HCT116 (cell line): ENCODE data around the gene PEX11G. TPM values are rescaled to one million over a fixed set of nuclear protein-coding genes. Genes with fewer than 3 reads are reported as not detected.

Source experiments
- ATAC-seq: fragments of 200-7000 bp; cut with Tn5 transposase; 2 replicates; pipeline ENCODE4 v1.9.1; 2020; ENCODE audit warnings: mild to moderate bottlenecking, moderate library complexity
- BruUV-seq: library from RNA; stranded (reverse); fragments of 400-500 nt; replicated peaks from 2 replicates; lab custom pipeline; 2021; lab: Mats Ljungman, UMichigan
- CTCF ChIA-PET: fragments of 300-600 bp; sonication (Branson Sonifier 250); formaldehyde crosslinking; loops from one replicate; lab custom pipeline; 2021; ENCODE audit warnings: antibody characterized with exemption; lab: Charles Lee
- POLR2A ChIA-PET: fragments of 300-600, 350-600 bp; sonication (Branson Sonifier 250); formaldehyde crosslinking; loops from one replicate; lab custom pipeline; 2021; ENCODE audit warnings: antibody characterized with exemption; lab: Charles Lee
- RAD21 ChIA-PET, 2 experiments: fragments of 300-600 bp; sonication (Branson Sonifier 250); formaldehyde crosslinking; loops; one replicate each; lab custom pipeline; 2023; ENCODE audit warnings: low total read pairs in 2 of 2; ENCODE audit not compliant: uncharacterized antibody in 2 of 2, unreplicated experiment in 2 of 2, low non-redundant PET in 1 of 2; lab: Charles Lee
- DNase-seq: peaks from one replicate; pipeline ENCODE4 v3.0.0-alpha.2; 2010; ENCODE audit warnings: low read depth, low spot score
- H2AFZ ChIP-seq: fragments of 200-600 bp; shearing (Covaris generic), sonication (generic); 2 replicates; pipeline ENCODE4 v1.6.1; 2017; ENCODE audit warnings: low read depth, mixed run types, mixed read lengths, antibody characterized with exemption, low read length; ENCODE audit not compliant: poor library complexity, severe bottlenecking
- H3K27ac ChIP-seq: 2 replicates; pipeline ENCODE4 v1.5.1; 2012; ENCODE audit warnings: low read depth, low read length
- H3K27me3 ChIP-seq: fragments of 200-600 bp; sonication (generic); 2 replicates; pipeline ENCODE4 v1.6.1; 2016; ENCODE audit warnings: mixed run types, low read length, mixed read lengths; ENCODE audit not compliant: insufficient read depth
- H3K36me3 ChIP-seq, 2 experiments: fragments of 200-500 bp in 1 of 2; fragments of 200-600 bp in 1 of 2; sonication (Bioruptor generic) in 1 of 2; sonication (generic) in 1 of 2; 2 replicates each; pipeline versions ENCODE4 v1.5.1 to v1.6.1; 2014 to 2016; ENCODE audit warnings: low read length in 2 of 2, inconsistent platforms in 1 of 2, mixed read lengths in 1 of 2, mixed run types in 1 of 2; ENCODE audit not compliant: insufficient read depth in 2 of 2, control insufficient read depth in 1 of 2
- H3K4me1 ChIP-seq, 2 experiments: fragments of 200-600 bp in 1 of 2; sonication (generic) in 1 of 2; 2 replicates each; pipeline versions ENCODE4 v1.5.1 to v1.6.1; 2012 to 2017; ENCODE audit warnings: low read length in 2 of 2, inconsistent platforms in 1 of 2, mild to moderate bottlenecking in 1 of 2, mixed read lengths in 1 of 2, mixed run types in 1 of 2, moderate library complexity in 1 of 2; ENCODE audit not compliant: insufficient read depth in 2 of 2, control insufficient read depth in 1 of 2
- H3K4me2 ChIP-seq: fragments of 200-600 bp; sonication (generic); 2 replicates; pipeline ENCODE4 v1.6.1; 2017; ENCODE audit warnings: mixed run types, low read length, mixed read lengths
- H3K4me3 ChIP-seq, 2 experiments: fragments of 200-600 bp in 1 of 2; sonication (generic) in 1 of 2; replicated peaks in 1 of 2; 2 replicates each; pipeline ENCODE4 v1.5.1; 2011 to 2016; ENCODE audit warnings: low read length in 2 of 2, control low read depth in 1 of 2, low read depth in 1 of 2, mild to moderate bottlenecking in 1 of 2, mixed read lengths in 1 of 2, mixed run types in 1 of 2
- H3K79me2 ChIP-seq: fragments of 200-600 bp; sonication (generic); 2 replicates; pipeline ENCODE4 v1.6.1; 2017; ENCODE audit warnings: mild to moderate bottlenecking, mixed run types, low read length, moderate library complexity, mixed read lengths; ENCODE audit not compliant: insufficient read depth
- H3K9ac ChIP-seq: fragments of 200-600 bp; sonication (generic); 2 replicates; pipeline ENCODE4 v1.6.1; 2016; ENCODE audit warnings: low read length, mixed read lengths
- H3K9me2 ChIP-seq: fragments of 200-600 bp; sonication (generic), shearing (Covaris generic); 2 replicates; pipeline ENCODE4 v1.6.1; 2017; ENCODE audit warnings: mixed run types, mild to moderate bottlenecking, moderate library complexity; ENCODE audit not compliant: insufficient read depth
- H3K9me3 ChIP-seq, 2 experiments: fragments of 200-500 bp in 1 of 2; fragments of 200-600 bp in 1 of 2; sonication (Bioruptor generic) in 1 of 2; sonication (generic) in 1 of 2; 2 replicates each; pipeline ENCODE4 v1.6.1; 2014 to 2017; ENCODE audit warnings: low read length in 2 of 2, mixed read lengths in 2 of 2, inconsistent platforms in 1 of 2, low read depth in 1 of 2, mild to moderate bottlenecking in 1 of 2, mixed run types in 1 of 2, moderate library complexity in 1 of 2; ENCODE audit not compliant: control insufficient read depth in 1 of 2, insufficient read depth in 1 of 2
- H4K20me1 ChIP-seq: fragments of 200-600 bp; sonication (generic), shearing (Covaris generic); 2 replicates; pipeline ENCODE4 v1.6.1; 2017; ENCODE audit warnings: mixed run types, mild to moderate bottlenecking, moderate library complexity; ENCODE audit not compliant: insufficient read depth
- ATF3 ChIP-seq: IDR thresholded peaks from 2 replicates; pipeline ENCODE4 v1.6.1; 2012
- CBX3 ChIP-seq: IDR thresholded peaks from 2 replicates; pipeline ENCODE4 v1.6.1; 2012; ENCODE audit warnings: low read depth
- CEBPB ChIP-seq: IDR thresholded peaks from 2 replicates; pipeline ENCODE4 v1.6.1; 2012; ENCODE audit warnings: low read depth
- CTCF ChIP-seq, 3 experiments: fragments of 200-600 bp in 1 of 3; sonication (generic) in 1 of 3; IDR thresholded peaks in 2 of 3; conservative IDR thresholded peaks in 1 of 3; 2 replicates each; pipeline ENCODE4 v1.5.1; 2012 to 2017; ENCODE audit warnings: low read depth in 2 of 3, low read length in 2 of 3, antibody characterized with exemption in 1 of 3, borderline replicate concordance in 1 of 3, control low read depth in 1 of 3, mild to moderate bottlenecking in 1 of 3, mixed read lengths in 1 of 3, mixed run types in 1 of 3, moderate library complexity in 1 of 3; ENCODE audit not compliant: insufficient read depth in 1 of 3
- EGR1 ChIP-seq: IDR thresholded peaks from 2 replicates; pipeline ENCODE4 v1.6.1; 2012; ENCODE audit warnings: low read depth
- EZH2phosphoT487 ChIP-seq: fragments of 200-600 bp; IDR thresholded peaks from 2 replicates; pipeline ENCODE4 v1.6.1; 2018; ENCODE audit warnings: antibody characterized with exemption, borderline replicate concordance
- FOSL1 ChIP-seq: IDR thresholded peaks from 2 replicates; pipeline ENCODE4 v1.6.1; 2012; ENCODE audit warnings: low read depth
- JUND ChIP-seq: IDR thresholded peaks from 2 replicates; pipeline ENCODE4 v1.6.1; 2012
- MAX ChIP-seq: IDR thresholded peaks from 2 replicates; pipeline ENCODE4 v1.6.1; 2012
- POLR2AphosphoS5 ChIP-seq: IDR thresholded peaks from 2 replicates; pipeline ENCODE4 v1.6.1; 2011; ENCODE audit warnings: mild to moderate bottlenecking, low read depth, low read length, moderate library complexity
- REST ChIP-seq: IDR thresholded peaks from 2 replicates; pipeline ENCODE4 v1.6.1; 2012; ENCODE audit warnings: low read depth
- YY1 ChIP-seq: IDR thresholded peaks from 2 replicates; pipeline ENCODE4 v1.6.1; 2011; ENCODE audit warnings: low read length, low read depth, moderate library complexity, mild to moderate bottlenecking; ENCODE audit not compliant: insufficient replicate concordance; ENCODE audit errors: extremely low read depth
- ZBTB33 ChIP-seq: IDR thresholded peaks from 2 replicates; pipeline ENCODE4 v1.6.1; 2011; ENCODE audit warnings: mild to moderate bottlenecking, low read length, moderate library complexity; ENCODE audit not compliant: insufficient replicate concordance; ENCODE audit errors: extremely low read depth
- ZFX ChIP-seq: fragments of 450-650 bp; IDR thresholded peaks from 2 replicates; pipeline ENCODE4 v1.6.1; 2017
- ZNF274 ChIP-seq: fragments of 200-500 bp; sonication (Bioruptor generic); IDR thresholded peaks from 2 replicates; pipeline ENCODE4 v1.6.1; 2014; ENCODE audit warnings: mild to moderate bottlenecking, low read depth, low read length, inconsistent platforms
- intact Hi-C: fragments of 100-400 bp; cut with micrococcal nuclease; formaldehyde crosslinking; loops from 2 replicates; pipeline ENCODE4 v1.10.0; 2022
- total RNA-seq: library from RNA; stranded (reverse); gene quantifications from one replicate; pipeline ENCODE4 v1.2.1, GENCODE V29; 2021; ENCODE audit not compliant: unreplicated experiment

PEX11G gene
- total RNA-seq, 1 experiment from 2014 or later: 6.4 TPM

GRCh38 chr19:7478843-7479227 is 10.0 kb downstream of the PEX11G start:
- Histone ChIP-seq H3K9me2 (no peaks in the 10 kb centered on the region), H3K4me3 (no peak overlapping the region), H3K79me2 (no peaks in the 10 kb centered on the region), H3K4me1 (peaks cover 13 to 22% of the 10 kb centered on the region in 2 experiments), H3K9me3 (no peaks in the 10 kb centered on the region), H3K27me3 (no peaks in the 10 kb centered on the region), H3K9ac (no peak overlapping the region), H4K20me1 (no peaks in the 10 kb centered on the region), H3K27ac (no peak overlapping the region; the same call in 1 of the 2 replicates), H2AFZ (no peak overlapping the region), H3K36me3 (no peaks in the 10 kb centered on the region), H3K4me2 (no peak overlapping the region)
- POLR2A ChIA-PET: no interaction called here
- CTCF ChIA-PET: no interaction called here
- RAD21 ChIA-PET: no interaction called here
- intact Hi-C loops: no loop called here
- ATAC-seq (no peak), DNase-seq (no peak)
- BruUV-seq: no TSS peak
- no peak for TF ChIP-seq POLR2AphosphoS5
- no peak for TF ChIP-seq EGR1
- no peak for TF ChIP-seq MAX
- TF ChIP-seq CTCF (IDR thresholded peaks at IDR 0.05 in 2 of 3, conservative IDR thresholded peaks at IDR 0.05 in 1 of 3; ENCODE audit: borderline replicate concordance in 1 of 3, insufficient read depth in 1 of 3, low read depth in 2 of 3, low read length in 2 of 3): no peak
- TF ChIP-seq REST: no peak
- TF ChIP-seq JUND: no peak
- TF ChIP-seq CEBPB: no peak
- TF ChIP-seq ZBTB33: no peak
- TF ChIP-seq ATF3: no peak
- no peak for TF ChIP-seq EZH2phosphoT487
- TF ChIP-seq FOSL1: no peak
- TF ChIP-seq ZFX: no peak
- TF ChIP-seq ZNF274: no peak
- no peak for TF ChIP-seq YY1
- TF ChIP-seq CBX3: no peak
